Mammary epithelial cell (primary cell): ENCODE data around the gene PARD3B.

Experiments used
- CTCF ChIP-seq, 2 donors: IDR thresholded peaks in 1 of 2; conservative IDR thresholded peaks in 1 of 2; 2 replicates each; pipeline ENCODE4 v1.5.1; 2011 to 2012; ENCODE audit warnings: inconsistent platforms in 2 of 2, low read length in 2 of 2, mild to moderate bottlenecking in 2 of 2, control low read depth in 1 of 2, low read depth in 1 of 2; ENCODE audit not compliant: insufficient read depth in 1 of 2; ENCODE audit errors: extremely low read depth in 1 of 2
- EZH2 ChIP-seq: IDR thresholded peaks from 2 replicates; pipeline ENCODE4 v1.6.1; 2012; ENCODE audit warnings: low read length, inconsistent platforms, borderline replicate concordance

DNA sequence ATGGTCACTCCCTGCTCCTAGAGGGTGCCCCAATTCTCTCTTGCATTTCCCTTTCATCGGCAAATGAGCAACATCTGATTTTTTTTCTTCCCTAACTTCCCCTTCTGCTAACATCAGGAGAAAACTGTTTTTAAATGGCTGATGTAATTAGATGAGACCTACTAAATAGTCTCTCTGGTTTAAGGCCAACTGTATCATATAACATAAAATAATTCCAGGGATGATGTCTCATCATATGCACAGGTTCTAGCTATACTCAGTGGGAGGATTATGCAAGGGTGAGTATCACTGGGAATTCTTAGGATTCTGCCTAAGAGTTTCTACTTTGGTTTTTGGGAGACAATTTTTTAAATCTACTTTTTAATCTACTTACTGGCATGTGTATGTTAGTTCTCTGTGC, 193.4 kb downstream of the PARD3B start:
- TF ChIP-seq EZH2 (no peak), CTCF (conservative IDR thresholded peaks at IDR 0.05 in 1 of 2, IDR thresholded peaks at IDR 0.05 in 1 of 2; ENCODE audit: extremely low read depth in 1 of 2, insufficient read depth in 1 of 2, low read depth in 1 of 2, low read length in 2 of 2) (no peak)
